DOHH2 (cell line): ENCODE measurements around the gene MLXIP.

Experiments
- H3F3A ChIP-seq: fragments of 200-600 bp; sonication (generic), shearing (Covaris generic); 2 replicates; pipeline ENCODE4 v1.6.0; 2016; ENCODE audit warnings: antibody characterized with exemption, mild to moderate bottlenecking; ENCODE audit not compliant: control insufficient read depth, insufficient read depth
- H3K27ac ChIP-seq: fragments of 200-600 bp; sonication (generic); 2 replicates; pipeline ENCODE4 v1.5.1; 2014; ENCODE audit warnings: low read depth, mild to moderate bottlenecking, low read length, moderate library complexity
- H3K27me3 ChIP-seq: fragments of 200-600 bp; sonication (generic); 2 replicates; pipeline ENCODE4 v1.6.1; 2014; ENCODE audit warnings: mild to moderate bottlenecking, low read length, mixed read lengths; ENCODE audit not compliant: control insufficient read depth
- H3K36me3 ChIP-seq: fragments of 200-600 bp; sonication (generic); 2 replicates; pipeline ENCODE4 v1.6.1; 2014; ENCODE audit warnings: mild to moderate bottlenecking, low read length, moderate library complexity, mixed read lengths; ENCODE audit not compliant: control insufficient read depth
- H3K4me1 ChIP-seq: fragments of 200-600 bp; sonication (generic); 2 replicates; pipeline ENCODE4 v1.6.1; 2014; ENCODE audit warnings: mild to moderate bottlenecking, low read length, mixed read lengths; ENCODE audit not compliant: control insufficient read depth
- H3K4me2 ChIP-seq: fragments of 200-600 bp; sonication (generic); 2 replicates; pipeline ENCODE4 v1.6.0; 2014; ENCODE audit warnings: mild to moderate bottlenecking, low read length, moderate library complexity
- H3K4me3 ChIP-seq: fragments of 200-600 bp; sonication (generic); 2 replicates; pipeline ENCODE4 v1.5.1; 2014; ENCODE audit warnings: mild to moderate bottlenecking, low read length, mixed read lengths
- H3K79me2 ChIP-seq: fragments of 200-600 bp; sonication (generic); 2 replicates; pipeline ENCODE4 v1.6.1; 2014; ENCODE audit warnings: mild to moderate bottlenecking, low read length, mixed read lengths; ENCODE audit not compliant: control insufficient read depth
- H3K9me2 ChIP-seq: fragments of 200-600 bp; sonication (generic); replicated peaks from 2 replicates; pipeline ENCODE4 v1.6.1; 2014; ENCODE audit warnings: mild to moderate bottlenecking, low read length, mixed read lengths; ENCODE audit not compliant: control insufficient read depth
- H3K9me3 ChIP-seq: fragments of 200-600 bp; sonication (generic); 2 replicates; pipeline ENCODE4 v1.6.1; 2014; ENCODE audit warnings: antibody characterized with exemption, low read length, mixed read lengths; ENCODE audit not compliant: control insufficient read depth, insufficient read depth
- H4K20me1 ChIP-seq: fragments of 200-600 bp; sonication (generic); 2 replicates; pipeline ENCODE4 v1.6.0; 2014; ENCODE audit warnings: low read depth, mild to moderate bottlenecking, antibody characterized with exemption, low read length, moderate library complexity; ENCODE audit not compliant: control insufficient read depth, insufficient read depth
- EZH2phosphoT487 ChIP-seq: fragments of 200-600 bp; sonication (generic); IDR thresholded peaks from 2 replicates; pipeline ENCODE4 v1.6.1; 2017; ENCODE audit warnings: borderline replicate concordance, mild to moderate bottlenecking, antibody characterized with exemption, low read length, moderate library complexity, mixed read lengths
- TF ChIP-seq, protein P1 (sequence below): fragments of 200-600 bp; sonication (generic); IDR thresholded peaks from one replicate; pipeline ENCODE4 v1.5.1; 2014; ENCODE audit warnings: antibody characterized with exemption, mild to moderate bottlenecking, low read depth, low read length; ENCODE audit not compliant: poor library complexity, severe bottlenecking

The MLXIP gene

DNA sequence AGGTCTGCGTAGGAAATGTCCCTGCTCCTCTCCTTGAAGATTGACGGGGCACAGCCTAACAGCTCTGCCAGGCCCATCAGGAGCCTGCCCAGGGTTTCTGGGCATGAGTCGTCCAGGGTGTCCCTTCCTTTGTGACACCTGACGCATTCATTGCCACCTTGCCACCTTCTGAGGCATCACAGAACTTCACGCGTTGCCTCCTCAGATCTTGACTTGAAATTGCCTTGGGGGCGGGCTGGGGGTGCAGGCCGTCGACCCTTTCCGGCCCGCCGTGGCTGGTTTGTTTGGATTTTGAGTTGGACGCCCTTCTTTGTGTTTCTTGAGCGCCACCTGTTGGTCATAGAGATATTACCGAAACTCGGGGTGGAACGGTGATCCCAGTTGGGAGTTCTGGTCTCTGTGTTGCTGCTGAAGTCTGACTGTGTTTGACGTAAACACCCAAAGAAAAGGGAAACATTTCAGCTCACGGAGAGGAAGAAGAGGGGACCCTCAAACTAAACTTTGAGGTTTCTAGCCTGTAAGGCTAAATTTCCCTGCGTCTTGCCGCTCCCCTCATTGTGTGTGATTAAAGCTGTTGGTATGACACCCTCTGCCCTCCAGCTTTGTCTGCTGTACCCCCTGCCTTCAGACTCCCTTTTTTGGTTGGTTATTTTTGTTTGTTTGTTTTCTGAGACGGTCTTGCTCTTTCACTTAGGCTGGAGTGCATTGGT, 44.6 kb downstream of the MLXIP start:
- Histone ChIP-seq H3K9me3 (no peaks in the 10 kb centered on the region), H3K79me2 (peaks cover 55% of the 10 kb centered on the region), H3K9me2 (no peaks in the 10 kb centered on the region), H4K20me1 (peaks cover 1% of the 10 kb centered on the region; the same call in 1 of the 2 replicates), H3K27ac (no peak overlapping the region), H3K4me1 (peaks cover 26% of the 10 kb centered on the region), H3K27me3 (no peaks in the 10 kb centered on the region), H3F3A (no peaks in the 10 kb centered on the region; the same call in 1 of the 2 replicates), H3K4me3 (no peak overlapping the region), H3K4me2 (peak overlapping the region; percentile 36), H3K36me3 (peaks cover 15% of the 10 kb centered on the region)
- TF ChIP-seq EZH2phosphoT487, result no peak
- TF ChIP-seq, protein P1, sequence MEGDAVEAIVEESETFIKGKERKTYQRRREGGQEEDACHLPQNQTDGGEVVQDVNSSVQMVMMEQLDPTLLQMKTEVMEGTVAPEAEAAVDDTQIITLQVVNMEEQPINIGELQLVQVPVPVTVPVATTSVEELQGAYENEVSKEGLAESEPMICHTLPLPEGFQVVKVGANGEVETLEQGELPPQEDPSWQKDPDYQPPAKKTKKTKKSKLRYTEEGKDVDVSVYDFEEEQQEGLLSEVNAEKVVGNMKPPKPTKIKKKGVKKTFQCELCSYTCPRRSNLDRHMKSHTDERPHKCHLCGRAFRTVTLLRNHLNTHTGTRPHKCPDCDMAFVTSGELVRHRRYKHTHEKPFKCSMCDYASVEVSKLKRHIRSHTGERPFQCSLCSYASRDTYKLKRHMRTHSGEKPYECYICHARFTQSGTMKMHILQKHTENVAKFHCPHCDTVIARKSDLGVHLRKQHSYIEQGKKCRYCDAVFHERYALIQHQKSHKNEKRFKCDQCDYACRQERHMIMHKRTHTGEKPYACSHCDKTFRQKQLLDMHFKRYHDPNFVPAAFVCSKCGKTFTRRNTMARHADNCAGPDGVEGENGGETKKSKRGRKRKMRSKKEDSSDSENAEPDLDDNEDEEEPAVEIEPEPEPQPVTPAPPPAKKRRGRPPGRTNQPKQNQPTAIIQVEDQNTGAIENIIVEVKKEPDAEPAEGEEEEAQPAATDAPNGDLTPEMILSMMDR, result peak; percentile 83

- no peaks in the 10 kb centered on the region for H3K27me3 ChIP-seq
- TF ChIP-seq, protein P1, result no peak
- H3K9me2 ChIP-seq, result no peaks in the 10 kb centered on the region
- H3K9me3 ChIP-seq, result no peaks in the 10 kb centered on the region
- H3K4me1 ChIP-seq, result peaks cover 30% of the 10 kb centered on the region
- H3F3A ChIP-seq, result no peaks in the 10 kb centered on the region; the same call in 1 of the 2 replicates
- H3K36me3 ChIP-seq, result peaks cover 21% of the 10 kb centered on the region
- peaks cover 55% of the 10 kb centered on the region for H3K79me2 ChIP-seq
- no peak overlapping the region for H3K4me3 ChIP-seq
- no peak overlapping the region for H3K4me2 ChIP-seq
- no peaks in the 10 kb centered on the region for H4K20me1 ChIP-seq
- no peak overlapping the region for H3K27ac ChIP-seq
Observed at GRCh38 chr12:122123761-122124145, 45.2 kb downstream of the MLXIP start.

- Histone ChIP-seq H3K4me2 (no peak overlapping the region), H3K27me3 (no peaks in the 10 kb centered on the region), H3F3A (no peaks in the 10 kb centered on the region; the same call in 1 of the 2 replicates), H3K36me3 (peaks cover 27% of the 10 kb centered on the region), H4K20me1 (no peaks in the 10 kb centered on the region), H3K4me3 (no peak overlapping the region), H3K4me1 (peaks cover 30% of the 10 kb centered on the region), H3K27ac (no peak overlapping the region), H3K9me3 (no peaks in the 10 kb centered on the region), H3K9me2 (no peaks in the 10 kb centered on the region), H3K79me2 (peaks cover 55% of the 10 kb centered on the region)
- TF ChIP-seq, protein P1, result no peak
- no peak for TF ChIP-seq EZH2phosphoT487
Observed at GRCh38 chr12:122124370-122124769, 45.8 kb downstream of the MLXIP start.
